ENCODE data around the gene FAM168A. TPM values are rescaled to one million over a fixed set of nuclear protein-coding genes. Genes with fewer than 3 reads are reported as not detected.
A peak's percentile ranks its signal among the peaks of the same experiment; 100 is the strongest.

Gene FAM168A
- total RNA-seq, 1 donor from 2014 or later: 21.2 TPM

GRCh38 chr11:73374151-73374550, 223.8 kb downstream of the FAM168A start:
- TF ChIP-seq, protein P1, sequence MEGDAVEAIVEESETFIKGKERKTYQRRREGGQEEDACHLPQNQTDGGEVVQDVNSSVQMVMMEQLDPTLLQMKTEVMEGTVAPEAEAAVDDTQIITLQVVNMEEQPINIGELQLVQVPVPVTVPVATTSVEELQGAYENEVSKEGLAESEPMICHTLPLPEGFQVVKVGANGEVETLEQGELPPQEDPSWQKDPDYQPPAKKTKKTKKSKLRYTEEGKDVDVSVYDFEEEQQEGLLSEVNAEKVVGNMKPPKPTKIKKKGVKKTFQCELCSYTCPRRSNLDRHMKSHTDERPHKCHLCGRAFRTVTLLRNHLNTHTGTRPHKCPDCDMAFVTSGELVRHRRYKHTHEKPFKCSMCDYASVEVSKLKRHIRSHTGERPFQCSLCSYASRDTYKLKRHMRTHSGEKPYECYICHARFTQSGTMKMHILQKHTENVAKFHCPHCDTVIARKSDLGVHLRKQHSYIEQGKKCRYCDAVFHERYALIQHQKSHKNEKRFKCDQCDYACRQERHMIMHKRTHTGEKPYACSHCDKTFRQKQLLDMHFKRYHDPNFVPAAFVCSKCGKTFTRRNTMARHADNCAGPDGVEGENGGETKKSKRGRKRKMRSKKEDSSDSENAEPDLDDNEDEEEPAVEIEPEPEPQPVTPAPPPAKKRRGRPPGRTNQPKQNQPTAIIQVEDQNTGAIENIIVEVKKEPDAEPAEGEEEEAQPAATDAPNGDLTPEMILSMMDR (IDR thresholded peaks at IDR 0.05; ENCODE audit: unreplicated experiment): no peak

DNA sequence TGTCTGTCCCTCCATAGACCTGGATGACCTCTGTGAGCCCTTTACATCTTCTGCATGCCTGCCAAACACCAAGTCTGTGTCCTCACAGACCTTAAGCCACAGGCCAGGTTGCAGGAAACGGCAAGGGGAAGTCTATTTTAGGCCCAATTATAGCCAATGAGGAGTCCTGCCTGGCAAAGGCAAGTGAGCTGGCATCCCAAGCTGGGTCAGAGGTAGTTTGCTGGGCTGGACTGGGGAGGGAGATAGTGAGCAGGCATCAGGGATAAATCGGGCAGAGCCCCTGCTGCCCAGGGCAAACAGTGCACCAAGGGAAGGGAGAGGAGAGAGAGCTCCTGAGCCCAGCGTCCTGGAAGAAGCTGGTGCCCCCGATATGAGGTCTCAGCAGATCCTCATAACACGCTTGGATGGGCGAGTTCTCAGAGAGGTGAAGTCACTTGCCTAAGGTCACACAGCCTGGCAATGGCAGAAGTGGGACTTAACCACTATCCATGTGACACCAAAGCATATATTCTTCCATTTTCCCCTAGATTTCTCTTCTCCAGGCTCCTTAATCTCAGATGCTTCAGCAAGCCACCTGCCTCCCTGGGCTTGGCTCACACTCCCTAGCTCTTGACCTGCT, 225.4 kb downstream of the FAM168A start:
- peaks cover 20% of the 10 kb centered on the region for H3K4me1 Mint-ChIP-seq (ENCODE audit: unreplicated experiment)
- no peaks in the 10 kb centered on the region for H3K9me3 Mint-ChIP-seq (ENCODE audit: unreplicated experiment)
- peak; percentile 38 for DNase-seq (ENCODE audit: low spot score)
- TF ChIP-seq, protein P1 (IDR thresholded peaks at IDR 0.05; ENCODE audit: unreplicated experiment): no peak
- peaks cover 11% of the 10 kb centered on the region for H3K36me3 Mint-ChIP-seq (ENCODE audit: low read depth, unreplicated experiment)
- no peak overlapping the region for H3K27ac Mint-ChIP-seq (ENCODE audit: unreplicated experiment)
- no peak overlapping the region for H3K4me3 Mint-ChIP-seq (ENCODE audit: unreplicated experiment)
- peaks cover 20% of the 10 kb centered on the region for H3K27me3 Mint-ChIP-seq (ENCODE audit: unreplicated experiment)

More at GRCh38 chr11:73374151-73374550, 223.8 kb downstream of the FAM168A start:
- H3K27ac Mint-ChIP-seq (ENCODE audit: unreplicated experiment): no peak overlapping the region
- no peak overlapping the region for H3K4me3 Mint-ChIP-seq (ENCODE audit: unreplicated experiment)
- H3K36me3 Mint-ChIP-seq (ENCODE audit: low read depth, unreplicated experiment): peaks cover 11% of the 10 kb centered on the region
- no peaks in the 10 kb centered on the region for H3K9me3 Mint-ChIP-seq (ENCODE audit: unreplicated experiment)
- H3K27me3 Mint-ChIP-seq (ENCODE audit: unreplicated experiment): peaks cover 19% of the 10 kb centered on the region
- peaks cover 25% of the 10 kb centered on the region for H3K4me1 Mint-ChIP-seq (ENCODE audit: unreplicated experiment)
- no peak for DNase-seq (ENCODE audit: low spot score)

DNA sequence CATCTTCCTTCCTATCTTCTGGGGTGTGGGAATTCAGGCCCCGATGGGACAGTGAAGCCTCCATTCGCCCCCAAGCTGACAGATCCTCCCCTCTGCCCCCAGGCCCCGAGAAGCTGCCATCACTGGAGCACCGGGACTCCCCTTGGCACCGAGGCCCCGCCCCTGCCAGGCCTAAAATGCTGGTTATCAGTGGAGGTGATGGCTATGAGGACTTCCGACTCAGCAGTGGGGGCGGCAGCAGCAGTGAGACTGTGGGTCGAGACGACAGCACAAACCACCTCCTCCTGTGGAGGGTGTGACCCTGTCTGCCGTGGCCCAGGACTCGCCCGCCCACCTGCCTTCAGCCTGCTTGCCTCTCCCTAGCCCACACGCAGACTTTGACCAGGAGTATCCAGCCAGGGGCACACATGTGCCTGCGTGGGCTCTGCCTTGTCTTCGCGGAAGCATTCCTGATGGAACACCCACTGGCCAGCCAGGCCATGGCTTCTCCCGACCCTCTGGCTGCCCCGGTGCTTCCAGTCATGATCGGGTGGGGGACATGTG, 230.4 kb downstream of the FAM168A start:
- Mint-ChIP-seq H3K27ac (ENCODE audit: unreplicated experiment) (peak overlapping the region; percentile 90), H3K4me3 (ENCODE audit: unreplicated experiment) (peak overlapping the region; percentile 63), H3K36me3 (ENCODE audit: low read depth, unreplicated experiment) (peaks cover 24% of the 10 kb centered on the region), H3K9me3 (ENCODE audit: unreplicated experiment) (no peaks in the 10 kb centered on the region), H3K27me3 (ENCODE audit: unreplicated experiment) (peaks cover 9% of the 10 kb centered on the region), H3K4me1 (ENCODE audit: unreplicated experiment) (peaks cover 26% of the 10 kb centered on the region)
- TF ChIP-seq, protein P1 (IDR thresholded peaks at IDR 0.05; ENCODE audit: unreplicated experiment): no peak
- no peak for DNase-seq (ENCODE audit: low spot score)

DNA sequence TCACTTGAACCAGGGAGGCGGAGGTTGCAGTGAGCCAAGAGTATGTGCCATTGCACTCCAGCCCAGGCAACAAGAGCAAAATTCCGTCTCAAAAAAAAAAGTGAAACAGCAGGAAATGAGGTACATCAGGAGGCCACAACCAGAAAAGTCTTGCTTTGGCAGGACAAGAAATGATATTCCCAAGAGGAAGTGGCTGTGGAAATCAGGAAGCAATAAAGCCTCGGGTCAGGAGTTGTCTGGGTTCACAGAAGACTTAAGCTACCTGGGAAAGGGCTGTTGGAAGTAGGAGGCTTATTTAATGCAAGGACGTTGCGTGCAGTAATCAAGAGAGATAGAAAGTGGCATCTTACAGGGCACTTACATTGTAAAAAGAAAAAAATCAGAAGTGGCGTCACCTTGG, 231.0 kb downstream of the FAM168A start:
- H3K27ac Mint-ChIP-seq (ENCODE audit: unreplicated experiment): peak overlapping the region; percentile 90
- H3K4me1 Mint-ChIP-seq (ENCODE audit: unreplicated experiment): peaks cover 23% of the 10 kb centered on the region
- TF ChIP-seq, protein P1 (IDR thresholded peaks at IDR 0.05; ENCODE audit: unreplicated experiment): no peak
- H3K4me3 Mint-ChIP-seq (ENCODE audit: unreplicated experiment): peak overlapping the region; percentile 63
- H3K36me3 Mint-ChIP-seq (ENCODE audit: low read depth, unreplicated experiment): peaks cover 25% of the 10 kb centered on the region
- DNase-seq (ENCODE audit: low spot score): no peak
- H3K9me3 Mint-ChIP-seq (ENCODE audit: unreplicated experiment): no peaks in the 10 kb centered on the region
- peaks cover 9% of the 10 kb centered on the region for H3K27me3 Mint-ChIP-seq (ENCODE audit: unreplicated experiment)

- peaks cover 30% of the 10 kb centered on the region for H3K36me3 Mint-ChIP-seq (ENCODE audit: low read depth, unreplicated experiment)
- H3K4me1 Mint-ChIP-seq (ENCODE audit: unreplicated experiment): peaks cover 20% of the 10 kb centered on the region
- H3K4me3 Mint-ChIP-seq (ENCODE audit: unreplicated experiment): peak overlapping the region; percentile 16
- DNase-seq (ENCODE audit: low spot score): no peak
- no peaks in the 10 kb centered on the region for H3K9me3 Mint-ChIP-seq (ENCODE audit: unreplicated experiment)
- peaks cover 11% of the 10 kb centered on the region for H3K27me3 Mint-ChIP-seq (ENCODE audit: unreplicated experiment)
- peak overlapping the region; percentile 82 for H3K27ac Mint-ChIP-seq (ENCODE audit: unreplicated experiment)
- TF ChIP-seq, protein P1 (IDR thresholded peaks at IDR 0.05; ENCODE audit: unreplicated experiment): no peak
These were observed 231.7 kb downstream of the FAM168A start for GRCh38 chr11:73366265-73366610.

Measured in endothelial cell (in vitro differentiated cells).